SK-N-SH treated with all-trans-retinoic acid at 6 μM for 48 hours (cell line): Measurements from ENCODE around the gene ZNF584.

Source experiments
- ATAC-seq: fragments of 200-7000 bp; cut with Tn5 transposase; 3 replicates; pipeline ENCODE4 v1.9.1; 2020; ENCODE audit warnings: mild to moderate bottlenecking, moderate library complexity
- ARNTL ChIP-seq: fragments of 450-650 bp; formaldehyde crosslinking; IDR thresholded peaks from 2 replicates; pipeline ENCODE4 v1.5.0; 2020; ENCODE audit warnings: low read depth, mild to moderate bottlenecking, moderate library complexity, borderline replicate concordance
- BACH2 ChIP-seq: fragments of 250-450 bp; sonication (Bioruptor Pico); IDR thresholded peaks from 2 replicates; pipeline ENCODE4 v1.9.0; 2021; ENCODE audit warnings: mild to moderate bottlenecking, borderline replicate concordance
- CSDC2 ChIP-seq: fragments of 250-450 bp; sonication (Bioruptor Pico); IDR thresholded peaks from 2 replicates; pipeline ENCODE4 v1.5.0; 2020; ENCODE audit warnings: mild to moderate bottlenecking, moderate library complexity
- ESRRG ChIP-seq: fragments of 250-450 bp; sonication (Bioruptor Pico); IDR thresholded peaks from 2 replicates; pipeline ENCODE4 v1.6.1; 2021; ENCODE audit warnings: mild to moderate bottlenecking
- GLIS3 ChIP-seq: fragments of 250-450 bp; sonication (Bioruptor Pico); IDR thresholded peaks from 2 replicates; pipeline ENCODE4 v1.5.0; 2020; ENCODE audit warnings: mild to moderate bottlenecking, moderate library complexity
- ISL1 ChIP-seq: fragments of 250-450 bp; sonication (Bioruptor Pico); IDR thresholded peaks from 2 replicates; pipeline ENCODE4 v2.1.2; 2022; ENCODE audit warnings: mild to moderate bottlenecking, moderate library complexity
- OSR1 ChIP-seq: fragments of 250-450 bp; sonication (Bioruptor Pico); IDR thresholded peaks from 2 replicates; pipeline ENCODE4 v1.8.0; 2022; ENCODE audit warnings: moderate library complexity, mild to moderate bottlenecking, inconsistent platforms
- PATZ1 ChIP-seq: fragments of 250-450 bp; sonication (Bioruptor Pico); IDR thresholded peaks from 2 replicates; pipeline ENCODE4 v1.8.0; 2020; ENCODE audit warnings: mild to moderate bottlenecking, moderate library complexity, borderline replicate concordance
- POU6F1 ChIP-seq: fragments of 250-450 bp; sonication (Bioruptor Pico); IDR thresholded peaks from 2 replicates; pipeline ENCODE4 v1.8.0; 2021; ENCODE audit warnings: low read depth, mild to moderate bottlenecking, moderate library complexity, borderline replicate concordance
- PPARA ChIP-seq: fragments of 250-450 bp; sonication (Bioruptor Pico); IDR thresholded peaks from 2 replicates; pipeline ENCODE4 v1.5.0; 2020; ENCODE audit warnings: mild to moderate bottlenecking, borderline replicate concordance
- RARB ChIP-seq: fragments of 250-450 bp; sonication (Bioruptor Pico); IDR thresholded peaks from 2 replicates; pipeline ENCODE4 v1.8.0; 2021; ENCODE audit warnings: mild to moderate bottlenecking, moderate library complexity
- SNAI2 ChIP-seq: fragments of 250-450 bp; sonication (Bioruptor Pico); IDR thresholded peaks from 2 replicates; pipeline ENCODE4 v1.5.0; 2020; ENCODE audit warnings: mild to moderate bottlenecking, moderate library complexity
- TCF4 ChIP-seq: fragments of 250-450 bp; sonication (Bioruptor Pico); IDR thresholded peaks from 2 replicates; pipeline ENCODE4 v1.8.0; 2021; ENCODE audit warnings: mild to moderate bottlenecking, moderate library complexity, borderline replicate concordance
- TOX ChIP-seq: fragments of 250-450 bp; sonication (Bioruptor Pico); IDR thresholded peaks from 2 replicates; pipeline ENCODE4 v1.8.0; 2021; ENCODE audit warnings: mild to moderate bottlenecking, moderate library complexity, borderline replicate concordance
- TSHZ2 ChIP-seq: fragments of 250-450 bp; sonication (Bioruptor Pico); IDR thresholded peaks from 2 replicates; pipeline ENCODE4 v1.5.0; 2020; ENCODE audit warnings: mild to moderate bottlenecking, moderate library complexity
- ZC3H10 ChIP-seq: fragments of 250-450 bp; sonication (Bioruptor Pico); IDR thresholded peaks from 2 replicates; pipeline ENCODE4 v1.5.1; 2021; ENCODE audit warnings: mild to moderate bottlenecking, moderate library complexity
- ZFP3 ChIP-seq: fragments of 250-450 bp; sonication (Bioruptor Pico); IDR thresholded peaks from 2 replicates; pipeline ENCODE4 v1.5.0; 2020; ENCODE audit warnings: mild to moderate bottlenecking, moderate library complexity
- ZFP30 ChIP-seq: fragments of 450-650 bp; formaldehyde crosslinking; IDR thresholded peaks from 2 replicates; pipeline ENCODE4 v1.5.0; 2022; ENCODE audit warnings: mild to moderate bottlenecking, moderate library complexity
- ZNF565 ChIP-seq: fragments of 450-650 bp; formaldehyde crosslinking; conservative IDR thresholded peaks from 2 replicates; pipeline ENCODE4 v1.5.0; 2020; ENCODE audit warnings: low read depth, mild to moderate bottlenecking, moderate library complexity

ZNF584 gene

GRCh38 chr19:58368561-58369360 is 39.7 kb upstream of the ZNF584 start (continued):
- TF ChIP-seq PATZ1 (CRISPR knock-in tag) (no peak), ARNTL (CRISPR knock-in tag) (no peak), GLIS3 (CRISPR knock-in tag) (no peak), CSDC2 (CRISPR knock-in tag) (no peak), RARB (no peak), ESRRG (CRISPR knock-in tag) (no peak), TOX (CRISPR knock-in tag) (no peak), ZFP30 (CRISPR knock-in tag) (no peak), POU6F1 (CRISPR knock-in tag) (no peak), ZC3H10 (CRISPR knock-in tag) (no peak), TCF4 (no peak)

DNA sequence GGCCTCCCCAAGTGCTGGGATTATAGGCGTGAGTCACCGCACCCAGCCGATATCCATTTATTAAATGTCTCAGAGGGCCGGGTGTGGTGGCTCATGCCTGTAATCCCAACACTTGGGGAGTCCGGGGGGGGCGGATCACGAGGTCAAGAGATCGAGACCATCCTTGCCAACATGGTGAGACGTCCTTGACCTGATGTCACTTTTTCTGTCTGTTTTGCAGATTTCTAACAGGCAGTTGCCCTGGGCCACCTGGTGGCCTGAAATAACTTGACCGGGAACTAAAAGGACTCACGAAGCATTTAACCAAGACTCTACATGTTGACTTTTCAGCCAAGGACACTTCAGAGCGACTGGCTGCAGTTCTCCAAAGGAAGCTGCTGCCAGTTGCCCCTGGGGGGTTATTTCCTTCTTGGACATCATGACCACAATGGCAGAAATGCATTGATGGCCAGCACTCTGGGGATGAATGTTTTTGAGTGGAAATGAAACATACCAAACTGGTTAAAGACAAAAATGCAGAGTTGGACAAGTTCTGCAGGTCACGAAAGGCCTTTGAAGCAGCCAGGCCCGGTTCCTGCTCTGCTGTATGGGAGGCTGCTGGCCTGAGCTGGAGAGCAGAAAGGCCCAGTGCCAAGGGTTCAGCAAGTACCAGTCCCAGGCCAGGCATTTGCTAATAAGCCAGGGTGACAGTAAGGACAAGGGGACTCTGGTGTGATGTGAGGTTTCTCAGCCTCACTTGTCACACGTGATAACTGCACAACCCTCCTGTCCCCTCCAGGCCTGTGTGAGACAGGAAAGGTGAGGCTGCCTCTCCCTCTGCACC is 35.9 kb upstream of the ZNF584 start:
- no peak for TF ChIP-seq TOX (CRISPR knock-in tag)
- TF ChIP-seq POU6F1 (CRISPR knock-in tag), result no peak
- no peak for TF ChIP-seq SNAI2 (CRISPR knock-in tag)
- TF ChIP-seq TCF4, result no peak
- TF ChIP-seq ARNTL (CRISPR knock-in tag), result no peak
- TF ChIP-seq ZC3H10 (CRISPR knock-in tag), result no peak
- no peak for TF ChIP-seq PATZ1 (CRISPR knock-in tag)
- TF ChIP-seq ZFP3 (CRISPR knock-in tag), result no peak
- no peak for TF ChIP-seq ISL1 (CRISPR knock-in tag)
- no peak for TF ChIP-seq ZNF565 (CRISPR knock-in tag)
- no peak for TF ChIP-seq RARB
- no peak for TF ChIP-seq BACH2 (CRISPR knock-in tag)
- no peak for TF ChIP-seq CSDC2 (CRISPR knock-in tag)
- no peak for TF ChIP-seq PPARA (CRISPR knock-in tag)
- no peak for TF ChIP-seq OSR1
- no peak for TF ChIP-seq ESRRG (CRISPR knock-in tag)
- no peak for TF ChIP-seq TSHZ2
- no peak for TF ChIP-seq GLIS3 (CRISPR knock-in tag)

More for the DNA sequence above, 35.9 kb upstream of the ZNF584 start:
- no peak for ATAC-seq
